HG02759 (cell line): ENCODE results near the gene DNAI4.
"Not testable (repeated sequence)": the region's sequence is repeated elsewhere in the genome, so short reads cannot be mapped to it uniquely, and the experiment has no call there.

Source experiments
- ATAC-seq: cut with Tn5 transposase; IDR thresholded peaks from one replicate; pipeline ENCODE4 v1.9.1; 2021; ENCODE audit warnings: mild to moderate bottlenecking, moderate library complexity; ENCODE audit not compliant: unreplicated experiment

DNAI4 gene

GRCh38 chr1:66929999-66930822 lies 5.6 kb upstream of the DNAI4 start:
- ATAC-seq = peak; percentile 75

GRCh38 chr1:66929691-66929998 lies 5.0 kb upstream of the DNAI4 start:
- ATAC-seq = no peak

DNA sequence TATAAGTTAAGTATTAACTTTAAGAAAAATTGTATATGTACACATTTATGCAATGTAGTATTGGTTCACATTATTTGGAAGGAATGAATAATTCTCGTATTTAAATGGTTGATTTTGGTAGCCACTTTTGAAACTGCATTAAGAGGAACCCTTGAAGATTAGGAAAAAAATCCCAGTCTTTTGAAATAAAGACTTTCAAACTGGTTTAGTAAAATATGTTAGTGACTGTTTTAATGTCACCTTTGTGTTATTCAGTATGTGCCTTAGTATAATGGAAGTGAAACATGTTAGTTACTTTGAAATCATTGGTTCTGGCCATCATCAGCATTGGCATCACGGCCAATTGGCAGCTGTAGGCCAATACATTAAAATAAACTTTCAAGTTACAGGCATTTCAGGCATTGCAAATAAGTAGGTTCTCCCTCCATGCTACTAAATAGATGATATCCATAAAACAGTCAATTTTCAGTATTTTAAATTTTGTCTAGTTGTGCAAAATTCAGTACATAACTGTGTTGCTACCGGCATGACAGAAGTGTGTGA lies 4.6 kb upstream of the DNAI4 start:
- ATAC-seq = no peak

DNA sequence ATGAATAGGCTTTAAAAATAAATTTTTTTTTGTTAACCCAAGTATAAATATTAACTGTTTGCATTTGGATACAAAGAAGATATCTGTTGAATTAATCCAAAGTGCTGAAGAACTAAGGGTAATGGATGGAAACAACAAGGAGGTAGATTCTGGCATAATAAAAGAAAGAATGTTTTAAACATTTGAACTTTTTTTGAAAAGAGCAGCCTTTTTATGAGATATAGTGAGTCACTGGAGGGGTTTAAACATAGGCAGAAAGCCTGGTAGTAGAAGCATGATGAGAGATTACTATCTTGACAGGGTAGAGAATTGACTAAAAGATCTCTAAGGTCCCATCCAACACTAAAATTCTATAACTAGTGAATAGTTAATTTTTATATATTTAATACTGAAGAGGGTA lies 2.9 kb upstream of the DNAI4 start:
- ATAC-seq = no peak

- no peak for ATAC-seq
Observed at GRCh38 chr1:66925944-66926343, 1.3 kb upstream of the DNAI4 start.

DNA sequence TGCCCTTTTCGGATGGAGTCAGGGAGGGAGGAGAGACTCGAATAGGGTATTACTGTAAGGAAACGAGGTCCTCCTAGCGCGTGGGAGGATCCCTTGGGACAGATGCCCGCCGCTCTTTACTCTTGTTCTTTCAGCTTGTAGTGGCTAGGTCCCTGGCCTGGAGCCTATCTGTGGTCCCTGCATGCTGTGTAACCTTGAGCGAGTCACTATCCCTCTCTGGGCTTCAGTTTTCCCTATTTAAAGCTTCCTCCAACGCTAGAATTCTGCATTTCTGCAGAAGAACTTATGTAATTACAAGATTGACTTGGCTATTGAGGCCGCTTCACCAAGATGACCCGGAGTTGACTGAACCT lies 878 bp upstream of the DNAI4 start:
- peak; percentile 1 for ATAC-seq

GRCh38 chr1:66920543-66920942 lies 4.1 kb downstream of the DNAI4 start:
- no peak for ATAC-seq

DNA sequence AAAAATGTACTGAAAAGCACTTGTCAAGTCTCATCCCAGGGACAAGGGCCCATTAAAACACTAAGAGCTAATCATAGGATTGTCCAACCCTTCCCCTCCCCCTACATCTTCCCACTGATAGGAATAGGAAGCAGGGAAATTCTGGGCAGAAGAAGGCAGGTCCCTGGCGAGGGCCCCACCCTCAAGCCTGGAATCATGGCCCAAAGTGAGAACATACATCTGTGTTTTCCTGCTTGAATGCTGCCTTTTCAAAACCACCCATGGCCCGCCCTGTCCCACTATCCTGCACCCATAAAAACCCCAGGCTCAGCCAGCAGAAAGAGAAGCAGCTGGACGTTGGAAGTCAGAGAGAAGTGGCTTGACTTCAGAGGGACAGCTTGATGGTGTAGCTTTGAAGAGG lies 4.8 kb downstream of the DNAI4 start:
- no peak for ATAC-seq

GRCh38 chr1:66919063-66919462 lies 5.6 kb downstream of the DNAI4 start:
- no peak for ATAC-seq

DNA sequence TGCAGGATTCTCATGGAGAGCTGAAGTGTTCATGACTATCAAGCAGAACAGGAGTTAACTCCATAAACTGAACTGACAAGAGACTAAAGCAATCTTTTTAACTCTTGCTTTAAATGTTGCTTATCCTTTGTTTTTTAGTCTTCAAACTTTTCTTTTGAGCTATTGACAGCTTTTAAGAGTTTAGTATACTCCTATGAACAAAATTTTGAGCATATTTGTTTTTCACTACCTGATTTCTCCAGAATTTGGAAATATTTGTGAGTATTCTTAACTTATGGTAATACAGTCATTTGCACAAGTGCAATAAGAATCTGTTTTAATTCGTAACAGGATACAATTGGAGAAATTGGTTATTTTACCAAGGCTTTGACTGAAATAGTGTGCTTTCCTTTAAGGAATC lies 7.2 kb downstream of the DNAI4 start:
- ATAC-seq = no peak

DNA sequence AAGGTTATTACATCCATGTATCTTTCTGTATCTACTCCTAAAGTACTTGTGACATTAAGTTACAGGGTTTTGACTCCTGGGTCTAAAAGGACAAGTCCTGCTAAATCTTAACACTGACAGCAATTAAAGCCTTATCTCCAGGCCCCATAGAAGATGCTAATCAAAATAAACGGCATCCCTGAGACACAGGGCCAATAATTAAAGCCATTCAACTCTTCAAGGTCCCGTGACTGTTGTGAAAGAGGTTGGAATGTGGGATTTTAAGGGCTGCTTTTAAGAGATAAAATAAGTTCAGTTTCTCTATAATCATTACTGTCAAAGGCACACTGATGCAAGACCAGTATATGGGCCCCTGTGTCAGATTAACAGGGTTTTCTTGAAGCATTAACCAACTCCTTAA lies 8.3 kb downstream of the DNAI4 start:
- ATAC-seq = no peak

DNA sequence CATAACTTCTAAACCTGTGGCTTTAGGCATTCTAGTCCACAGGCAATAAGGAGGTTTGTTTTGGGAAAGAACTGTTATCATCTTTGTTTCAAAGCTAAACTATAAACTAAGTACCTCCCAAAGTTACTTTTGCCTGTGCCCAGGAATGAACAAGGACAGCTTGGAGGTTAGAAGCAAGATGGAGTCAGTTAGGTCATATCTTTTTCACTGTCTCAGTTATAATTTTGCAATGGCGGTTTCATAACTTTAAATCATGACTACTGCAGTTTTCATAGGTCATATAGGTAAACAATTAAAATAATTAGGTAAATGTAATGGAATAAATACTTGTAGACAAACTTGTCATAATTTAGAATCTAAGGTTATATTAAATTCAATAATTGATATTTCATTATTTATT lies 9.5 kb downstream of the DNAI4 start:
- not testable (repeated sequence) for ATAC-seq

GRCh38 chr1:66893712-66894111 lies 30.9 kb downstream of the DNAI4 start:
- ATAC-seq = no peak

DNA sequence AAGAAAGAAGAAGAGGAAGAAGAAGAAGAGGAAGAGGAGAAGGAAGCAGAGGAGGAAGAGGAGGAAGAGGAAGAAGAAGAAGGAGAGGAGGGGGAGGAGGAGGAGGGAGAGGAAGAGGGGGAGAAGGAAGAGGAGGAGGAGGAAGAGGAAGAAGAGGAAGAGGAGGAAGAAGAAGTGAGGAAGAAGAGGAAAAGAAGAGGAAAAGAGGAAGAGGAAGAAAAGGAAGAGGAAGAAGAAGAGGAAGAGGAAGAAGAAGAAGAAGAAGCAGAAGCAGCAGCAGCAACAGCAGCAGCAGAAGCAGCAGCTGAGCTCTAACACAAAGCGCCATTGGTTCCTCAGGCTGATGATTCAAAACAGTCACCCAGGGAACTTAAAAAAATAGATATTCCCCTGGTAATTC lies 34.0 kb downstream of the DNAI4 start:
- ATAC-seq = no peak

DNA sequence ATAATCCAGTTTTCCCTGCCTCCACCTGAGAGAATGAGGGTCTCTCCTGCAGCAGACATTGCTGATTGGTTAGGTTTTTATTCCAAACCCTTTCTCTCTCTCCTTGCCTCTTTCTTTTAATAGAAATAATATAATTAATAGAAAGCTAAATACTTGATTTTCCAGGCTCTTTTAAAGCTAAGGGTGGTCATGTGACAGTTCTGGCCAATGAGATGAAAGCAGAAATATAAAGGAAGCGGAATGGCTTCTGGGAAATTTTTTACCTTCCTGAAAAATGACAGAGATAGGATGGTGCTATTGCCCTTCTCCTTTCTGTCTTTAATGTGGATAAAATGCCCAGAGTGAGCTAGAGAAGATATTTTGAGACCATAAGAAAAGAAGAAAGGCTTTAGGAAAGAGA lies 35.6 kb downstream of the DNAI4 start:
- no peak for ATAC-seq

GRCh38 chr1:66876664-66877063 lies 48.0 kb downstream of the DNAI4 start:
- ATAC-seq = no peak

- no peak for ATAC-seq
Observed at GRCh38 chr1:66873111-66873510, 51.5 kb downstream of the DNAI4 start.

DNA sequence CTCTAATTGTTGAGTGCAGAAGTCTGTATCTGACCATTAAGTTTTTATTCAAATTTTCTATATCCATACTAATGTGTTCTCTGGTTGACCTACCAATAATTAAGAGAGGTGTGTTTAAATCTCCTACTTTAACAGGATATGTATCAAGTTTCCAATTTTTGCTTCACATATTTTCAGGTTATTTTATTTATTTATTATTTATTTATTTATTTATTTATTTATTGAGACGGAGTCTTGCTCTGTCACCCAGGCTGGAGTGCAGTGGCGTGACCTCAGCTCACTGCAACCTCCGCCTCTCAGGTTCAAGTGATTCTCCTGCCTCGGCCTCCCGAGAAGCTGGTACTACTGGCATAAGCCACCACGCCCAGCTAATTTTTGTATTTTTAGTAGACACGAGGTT lies 52.6 kb downstream of the DNAI4 start:
- ATAC-seq = not testable (repeated sequence)

- ATAC-seq = no peak
Observed at GRCh38 chr1:66867501-66867900, 57.2 kb downstream of the DNAI4 start.

GRCh38 chr1:66860529-66860928 lies 64.1 kb downstream of the DNAI4 start:
- no peak for ATAC-seq

DNA sequence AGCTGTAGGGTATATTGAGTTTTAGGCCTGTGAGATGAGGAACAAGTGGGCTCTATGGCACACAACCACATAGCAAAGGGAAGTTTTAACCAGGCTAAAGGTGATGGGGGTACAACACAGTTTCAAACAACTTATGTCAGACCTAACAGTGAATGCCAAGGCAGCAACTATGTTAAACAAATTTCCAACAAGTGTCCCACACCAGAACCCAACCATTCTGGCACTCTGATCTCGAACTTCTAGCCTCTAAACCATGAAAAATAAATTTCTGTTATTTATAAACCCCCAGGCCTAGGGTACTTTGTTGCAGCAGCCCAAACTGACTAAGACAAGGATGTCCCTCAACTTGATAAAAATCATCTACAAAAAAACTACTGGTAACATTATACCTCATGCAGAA lies 71.3 kb downstream of the DNAI4 start:
- ATAC-seq = no peak

GRCh38 chr1:66852870-66853269 lies 71.8 kb downstream of the DNAI4 start:
- ATAC-seq = no peak

- no peak for ATAC-seq
Observed at GRCh38 chr1:66850989-66851388, 73.7 kb downstream of the DNAI4 start.
